ENCODE measurements around the gene USP48. TPM values are rescaled to one million over a fixed set of nuclear protein-coding genes. Genes with fewer than 3 reads are reported as not detected.

Gene USP48
- total and polyA plus RNA-seq, 2 of the 8 experiments (the other 6 are each of a cell fraction or from before 2014, with no cell fraction given): 12.8 to 83.5 TPM

- no peak overlapping the region for H3K14ac ChIP-seq (ENCODE audit: insufficient read length)
- no peak overlapping the region for H3K4me2 ChIP-seq (ENCODE audit: insufficient read depth in 1 of 2, low read depth in 2 of 2, low read length in 2 of 2)
- no peak overlapping the region for H2AK5ac ChIP-seq (ENCODE audit: low read depth, low read length)
- H3K27ac ChIP-seq (ENCODE audit: low read depth, low read length): no peak overlapping the region
- peaks cover 6 to 44% (median 29%) of the 10 kb centered on the region in 4 experiments; a peak in 7 of 8 replicates for H3K36me3 ChIP-seq (ENCODE audit: control insufficient read depth in 2 of 4, insufficient read depth in 4 of 4, low read length in 3 of 4)
- no peaks in the 10 kb centered on the region for H3K27me3 ChIP-seq (replicated peaks in 1 of 4; ENCODE audit: control insufficient read depth in 3 of 4, extremely low read depth in 1 of 4, insufficient read depth in 3 of 4, low read length in 3 of 4)
- H3K4me1 ChIP-seq (replicated peaks in 1 of 4; ENCODE audit: control insufficient read depth in 3 of 4, insufficient read depth in 4 of 4, low read length in 3 of 4): no peaks in the 10 kb centered on the region
- H2BK5ac ChIP-seq (ENCODE audit: low read depth, low read length): no peak overlapping the region
- no peak overlapping the region for H3K56ac ChIP-seq (replicated peaks; ENCODE audit: insufficient read length, low read depth, low read length)
- FAIRE-seq (no peak), DNase-seq (ENCODE audit: low read depth in 1 of 2, low spot score in 2 of 2) (no peak)
- H3K79me2 ChIP-seq (ENCODE audit: control insufficient read depth in 1 of 2, insufficient read depth in 2 of 2, low read length in 2 of 2): no peaks in the 10 kb centered on the region
- H4K5ac ChIP-seq (ENCODE audit: insufficient read length, low read depth, low read length): no peak overlapping the region
- no peak overlapping the region for H3K4ac ChIP-seq (replicated peaks; ENCODE audit: insufficient read length, low read depth, low read length)
- H3K9me3 ChIP-seq (ENCODE audit: insufficient read depth in 2 of 2, low read depth in 1 of 2, low read length in 1 of 2): no peaks in the 10 kb centered on the region
- no peak overlapping the region for H2BK15ac ChIP-seq (ENCODE audit: low read length)
- no peak overlapping the region for H3K9ac ChIP-seq (replicated peaks in 1 of 4; ENCODE audit: extremely low read depth in 1 of 4, low read depth in 3 of 4, low read length in 3 of 4)
- CTCF ChIA-PET (ENCODE audit: partially characterized antibody): no interaction called here
- no peak overlapping the region for H2BK20ac ChIP-seq (ENCODE audit: low read length)
- H4K91ac ChIP-seq (replicated peaks; ENCODE audit: insufficient read length, low read length): no peak overlapping the region
- no peak overlapping the region for H3K23ac ChIP-seq (ENCODE audit: insufficient read length)
- POLR2A ChIA-PET (ENCODE audit: partially characterized antibody): no interaction called here
- H3K79me1 ChIP-seq (ENCODE audit: low read depth, low read length): no peaks in the 10 kb centered on the region; the same call in 1 of the 2 replicates
- WGBS, 2 experiments (ENCODE audit: extremely low coverage in 1 of 2, insufficient coverage in 1 of 2, insufficient read length in 1 of 2, insufficient replicate concordance in 2 of 2, low coverage in 1 of 2, low lambda C conversion rate in 2 of 2, missing lambda C conversion rate in 1 of 2): 93% methylated on average over 6 of the region's 6 CpGs; no CpG with 5 or more reads in 1 of the 2 experiments
- H3K23me2 ChIP-seq (ENCODE audit: low read depth, low read length): no peaks in the 10 kb centered on the region
- no peak overlapping the region for H3K18ac ChIP-seq (ENCODE audit: extremely low read depth, low read length)
- H3K4me3 ChIP-seq (ENCODE audit: extremely low read depth in 1 of 4, insufficient read depth in 2 of 4, low read depth in 3 of 4, low read length in 4 of 4): no peak overlapping the region
- H2AFZ ChIP-seq (ENCODE audit: low read length): no peak overlapping the region
- H4K8ac ChIP-seq (ENCODE audit: extremely low read depth, insufficient read depth, low read length): no peak overlapping the region
- no peak overlapping the region for H2BK12ac ChIP-seq (ENCODE audit: low read depth, low read length)
- H2BK120ac ChIP-seq (replicated peaks; ENCODE audit: low read depth, low read length): no peak overlapping the region
- peaks cover 0 to 2% of the 10 kb centered on the region in 2 experiments for H4K20me1 ChIP-seq (replicated peaks in 1 of 2; ENCODE audit: control insufficient read depth in 1 of 2, insufficient read depth in 2 of 2, low read length in 2 of 2)
- no peak for TF ChIP-seq RAD21 (IDR thresholded peaks at IDR 0.05 in 1 of 2, conservative IDR thresholded peaks at IDR 0.05 in 1 of 2; ENCODE audit: low read depth in 2 of 2, low read length in 2 of 2)
- TF ChIP-seq SUZ12 (IDR thresholded peaks at IDR 0.05; ENCODE audit: low read length): no peak
- TF ChIP-seq POLR2A (IDR thresholded peaks at IDR 0.05; ENCODE audit: control extremely low read depth in 1 of 2, low read depth in 2 of 2, low read length in 2 of 2): no peak
- TF ChIP-seq EP300 (IDR thresholded peaks at IDR 0.05; ENCODE audit: borderline replicate concordance in 1 of 2, low read depth in 2 of 2, low read length in 2 of 2): no peak
- TF ChIP-seq BRCA1 (IDR thresholded peaks at IDR 0.05; ENCODE audit: low read depth, low read length): no peak
- TF ChIP-seq CREB1 (IDR thresholded peaks at IDR 0.05): no peak
- no peak for TF ChIP-seq MAFK (IDR thresholded peaks at IDR 0.05; ENCODE audit: low read depth, low read length)
- no peak for TF ChIP-seq PHF8 (conservative IDR thresholded peaks at IDR 0.05; ENCODE audit: low read depth, low read length)
- no peak for TF ChIP-seq MAX (IDR thresholded peaks at IDR 0.05)
- TF ChIP-seq JUN (IDR thresholded peaks at IDR 0.05; ENCODE audit: low read depth, low read length): no peak
- no peak for TF ChIP-seq CTCF (IDR thresholded peaks at IDR 0.05; ENCODE audit: control extremely low read depth in 1 of 3, insufficient read depth in 1 of 3, low read depth in 1 of 3, low read length in 3 of 3)
- no peak for TF ChIP-seq KDM5A (IDR thresholded peaks at IDR 0.05; ENCODE audit: low read length)
These were observed 86.0 kb downstream of the USP48 start for GRCh38 chr1:21696931-21697330.
